Measurements from ENCODE around the gene VAMP1.

Gene VAMP1

DNA sequence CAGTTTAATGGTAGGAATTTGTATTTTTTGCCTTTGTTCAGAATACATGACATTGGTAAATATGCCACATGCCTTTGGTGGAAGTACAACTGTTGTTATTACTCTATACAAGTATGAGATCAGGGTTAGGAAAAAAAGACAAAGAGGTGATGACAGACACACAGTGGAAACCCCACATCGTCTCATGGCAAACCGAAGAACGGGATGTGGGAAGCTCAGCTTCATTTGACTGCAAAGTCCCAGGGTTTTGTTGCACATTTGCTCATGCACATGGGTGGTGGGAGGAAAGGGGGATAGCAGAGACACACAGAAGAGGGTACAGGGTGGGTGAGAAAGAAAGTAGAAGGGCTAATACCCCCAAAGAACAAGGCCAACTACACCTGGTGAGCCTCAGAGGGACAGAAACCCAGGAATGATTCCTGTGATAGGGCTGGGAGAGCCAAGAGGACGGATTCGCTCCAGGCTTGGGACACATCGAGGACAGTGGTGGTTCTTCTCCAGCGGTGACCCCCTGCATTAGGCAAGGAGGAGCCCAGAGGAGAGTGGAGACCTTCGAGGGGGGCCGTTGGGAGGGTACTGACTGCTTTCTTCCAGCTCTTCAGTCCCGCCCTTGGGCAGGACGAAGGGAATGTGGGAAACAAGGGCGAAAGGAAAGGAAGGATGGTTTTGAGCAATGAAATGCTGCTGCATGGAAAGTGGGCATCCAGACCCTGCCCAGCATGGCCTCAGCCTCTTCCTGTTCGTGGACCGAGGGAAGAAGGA, 8.1 kb downstream of the VAMP1 start:
- H3K79me2 ChIP-seq = no peaks in the 10 kb centered on the region
- no peaks in the 10 kb centered on the region for H3K27me3 ChIP-seq (ENCODE audit: control insufficient read depth, insufficient read depth, low read length)
- H3K4me1 ChIP-seq = no peaks in the 10 kb centered on the region
- no peak overlapping the region for H3K27ac ChIP-seq
- no peaks in the 10 kb centered on the region for H3K9me3 ChIP-seq (ENCODE audit: control insufficient read depth, low read length)
- no peak overlapping the region for H3K4me2 ChIP-seq (ENCODE audit: low read length)
- H3K36me3 ChIP-seq (ENCODE audit: control insufficient read depth, insufficient read depth, low read length) = no peaks in the 10 kb centered on the region
- no peak overlapping the region for H3K4me3 ChIP-seq (ENCODE audit: low read depth, low read length)
- H2AFZ ChIP-seq = no peak overlapping the region
- no peak overlapping the region for H3K9ac ChIP-seq
- TF ChIP-seq, protein P1, sequence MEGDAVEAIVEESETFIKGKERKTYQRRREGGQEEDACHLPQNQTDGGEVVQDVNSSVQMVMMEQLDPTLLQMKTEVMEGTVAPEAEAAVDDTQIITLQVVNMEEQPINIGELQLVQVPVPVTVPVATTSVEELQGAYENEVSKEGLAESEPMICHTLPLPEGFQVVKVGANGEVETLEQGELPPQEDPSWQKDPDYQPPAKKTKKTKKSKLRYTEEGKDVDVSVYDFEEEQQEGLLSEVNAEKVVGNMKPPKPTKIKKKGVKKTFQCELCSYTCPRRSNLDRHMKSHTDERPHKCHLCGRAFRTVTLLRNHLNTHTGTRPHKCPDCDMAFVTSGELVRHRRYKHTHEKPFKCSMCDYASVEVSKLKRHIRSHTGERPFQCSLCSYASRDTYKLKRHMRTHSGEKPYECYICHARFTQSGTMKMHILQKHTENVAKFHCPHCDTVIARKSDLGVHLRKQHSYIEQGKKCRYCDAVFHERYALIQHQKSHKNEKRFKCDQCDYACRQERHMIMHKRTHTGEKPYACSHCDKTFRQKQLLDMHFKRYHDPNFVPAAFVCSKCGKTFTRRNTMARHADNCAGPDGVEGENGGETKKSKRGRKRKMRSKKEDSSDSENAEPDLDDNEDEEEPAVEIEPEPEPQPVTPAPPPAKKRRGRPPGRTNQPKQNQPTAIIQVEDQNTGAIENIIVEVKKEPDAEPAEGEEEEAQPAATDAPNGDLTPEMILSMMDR (IDR thresholded peaks at IDR 0.05) = no peak

DNA sequence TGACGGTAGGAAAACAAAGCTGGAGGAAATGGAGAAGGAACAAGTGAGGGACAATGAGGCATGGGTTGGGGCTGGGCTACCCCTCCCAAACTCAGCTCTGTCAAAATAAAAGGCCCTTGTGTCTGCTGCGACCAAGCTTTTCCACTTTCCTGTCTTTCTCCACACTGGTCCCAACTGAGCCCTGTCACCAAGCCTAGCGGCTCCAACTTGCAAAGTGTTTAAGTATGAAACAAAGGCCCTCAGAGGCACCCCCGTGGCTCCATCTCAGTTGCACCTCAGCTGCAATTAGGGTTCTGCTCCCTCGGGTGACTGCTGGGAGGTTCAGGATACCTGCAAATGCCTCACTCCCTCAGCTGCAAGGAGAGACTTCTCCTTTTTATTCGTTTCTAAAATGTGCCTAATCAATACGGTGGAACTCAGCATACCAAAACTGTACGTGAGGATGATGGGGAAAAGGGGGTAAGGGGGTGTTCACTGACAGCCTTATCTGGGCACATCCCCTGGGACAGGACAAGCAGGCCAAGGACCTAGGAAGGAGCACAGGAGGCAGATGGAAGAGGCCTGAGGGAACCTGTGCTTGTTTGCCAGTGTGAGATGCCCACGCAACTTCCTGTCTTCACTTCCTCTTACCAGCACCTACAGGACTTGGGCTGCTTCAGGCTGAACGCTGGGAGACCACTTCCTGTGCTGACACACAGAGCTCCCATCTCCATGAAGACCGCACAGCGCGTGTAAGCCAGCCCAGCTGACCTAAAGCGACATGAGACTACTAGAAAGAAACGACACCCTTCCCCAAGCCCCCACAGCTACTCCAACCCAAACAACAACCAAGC, 8.9 kb downstream of the VAMP1 start:
- peaks cover 2% of the 10 kb centered on the region for H3K79me2 ChIP-seq
- no peaks in the 10 kb centered on the region for H3K36me3 ChIP-seq (ENCODE audit: control insufficient read depth, insufficient read depth, low read length)
- no peak overlapping the region for H3K4me3 ChIP-seq (ENCODE audit: low read depth, low read length)
- no peaks in the 10 kb centered on the region for H3K27me3 ChIP-seq (ENCODE audit: control insufficient read depth, insufficient read depth, low read length)
- TF ChIP-seq, protein P1 (IDR thresholded peaks at IDR 0.05) = no peak
- no peak overlapping the region for H3K27ac ChIP-seq
- H2AFZ ChIP-seq = no peak overlapping the region
- no peak overlapping the region for H3K9ac ChIP-seq
- no peaks in the 10 kb centered on the region for H3K9me3 ChIP-seq (ENCODE audit: control insufficient read depth, low read length)
- no peaks in the 10 kb centered on the region for H3K4me1 ChIP-seq
- H3K4me2 ChIP-seq (ENCODE audit: low read length) = no peak overlapping the region

DNA sequence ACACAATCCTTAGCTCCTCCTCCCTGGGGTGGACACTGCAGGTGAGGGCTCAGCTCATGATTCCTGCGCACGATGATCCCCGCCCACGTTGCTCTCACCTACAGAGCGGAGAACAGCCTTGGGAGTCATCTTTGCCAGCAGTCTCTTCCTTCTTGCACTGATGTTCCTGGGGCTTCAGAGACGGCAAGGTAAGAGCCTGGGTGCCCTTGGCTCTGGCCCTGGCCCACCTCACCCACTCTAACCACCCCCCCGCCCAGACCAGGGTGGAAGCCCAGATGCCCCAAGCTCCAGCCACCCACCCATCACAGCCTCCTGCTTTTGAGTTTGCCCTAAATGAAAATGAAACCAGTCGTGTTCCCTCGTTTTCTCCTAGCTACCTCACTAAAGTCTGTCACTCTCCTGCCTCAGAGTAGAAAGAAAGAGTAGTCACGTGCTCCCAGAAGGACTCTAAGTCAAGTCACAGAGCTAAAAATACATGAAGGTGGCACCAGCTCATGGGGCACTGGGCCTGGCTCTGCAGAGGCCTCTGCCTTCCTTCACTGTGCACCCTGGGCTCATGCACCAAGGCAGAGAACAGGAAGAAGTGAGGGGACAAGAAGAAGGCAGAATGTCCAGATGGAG, 9.6 kb downstream of the VAMP1 start:
- H3K9ac ChIP-seq = no peak overlapping the region
- H3K27ac ChIP-seq = no peak overlapping the region

GRCh38 chr12:6459004-6459337, 11.5 kb downstream of the VAMP1 start:
- Histone ChIP-seq H2AFZ (no peak overlapping the region), H3K27ac (no peak overlapping the region), H3K9me3 (ENCODE audit: control insufficient read depth, low read length) (no peaks in the 10 kb centered on the region), H3K9ac (no peak overlapping the region), H3K4me2 (ENCODE audit: low read length) (no peak overlapping the region), H3K36me3 (ENCODE audit: control insufficient read depth, insufficient read depth, low read length) (no peaks in the 10 kb centered on the region), H3K27me3 (ENCODE audit: control insufficient read depth, insufficient read depth, low read length) (no peaks in the 10 kb centered on the region), H3K4me3 (ENCODE audit: low read depth, low read length) (no peak overlapping the region), H3K4me1 (no peaks in the 10 kb centered on the region), H3K79me2 (peaks cover 2% of the 10 kb centered on the region)
- TF ChIP-seq, protein P1 (IDR thresholded peaks at IDR 0.05) = no peak

More for the DNA sequence above, 9.6 kb downstream of the VAMP1 start:
- Histone ChIP-seq H2AFZ (no peak overlapping the region), H3K27me3 (ENCODE audit: control insufficient read depth, insufficient read depth, low read length) (no peaks in the 10 kb centered on the region), H3K9me3 (ENCODE audit: control insufficient read depth, low read length) (no peaks in the 10 kb centered on the region), H3K4me3 (ENCODE audit: low read depth, low read length) (no peak overlapping the region), H3K36me3 (ENCODE audit: control insufficient read depth, insufficient read depth, low read length) (no peaks in the 10 kb centered on the region), H3K79me2 (peaks cover 2% of the 10 kb centered on the region), H3K4me2 (ENCODE audit: low read length) (no peak overlapping the region), H3K4me1 (no peaks in the 10 kb centered on the region)
- TF ChIP-seq, protein P1 (IDR thresholded peaks at IDR 0.05) = no peak

Measured in parathyroid adenoma (tissue), 2 donors.